SK-N-SH treated with all-trans-retinoic acid at 6 μM for 48 hours (cell line): ENCODE results near the gene LCNL1.

Experiments used
- ARNTL ChIP-seq: fragments of 450-650 bp; formaldehyde crosslinking; IDR thresholded peaks from 2 replicates; pipeline ENCODE4 v1.5.0; 2020; ENCODE audit warnings: low read depth, mild to moderate bottlenecking, moderate library complexity, borderline replicate concordance
- PATZ1 ChIP-seq: fragments of 250-450 bp; sonication (Bioruptor Pico); IDR thresholded peaks from 2 replicates; pipeline ENCODE4 v1.8.0; 2020; ENCODE audit warnings: mild to moderate bottlenecking, moderate library complexity, borderline replicate concordance
- SNAI2 ChIP-seq: fragments of 250-450 bp; sonication (Bioruptor Pico); IDR thresholded peaks from 2 replicates; pipeline ENCODE4 v1.5.0; 2020; ENCODE audit warnings: mild to moderate bottlenecking, moderate library complexity
- TCF4 ChIP-seq: fragments of 250-450 bp; sonication (Bioruptor Pico); IDR thresholded peaks from 2 replicates; pipeline ENCODE4 v1.8.0; 2021; ENCODE audit warnings: mild to moderate bottlenecking, moderate library complexity, borderline replicate concordance
- ZFP3 ChIP-seq: fragments of 250-450 bp; sonication (Bioruptor Pico); IDR thresholded peaks from 2 replicates; pipeline ENCODE4 v1.5.0; 2020; ENCODE audit warnings: mild to moderate bottlenecking, moderate library complexity
- ZNF565 ChIP-seq: fragments of 450-650 bp; formaldehyde crosslinking; conservative IDR thresholded peaks from 2 replicates; pipeline ENCODE4 v1.5.0; 2020; ENCODE audit warnings: low read depth, mild to moderate bottlenecking, moderate library complexity
- ZNF8 ChIP-seq: fragments of 450-650 bp; formaldehyde crosslinking; IDR thresholded peaks from 2 replicates; pipeline ENCODE4 v1.5.0; 2020; ENCODE audit warnings: mild to moderate bottlenecking, moderate library complexity

DNA sequence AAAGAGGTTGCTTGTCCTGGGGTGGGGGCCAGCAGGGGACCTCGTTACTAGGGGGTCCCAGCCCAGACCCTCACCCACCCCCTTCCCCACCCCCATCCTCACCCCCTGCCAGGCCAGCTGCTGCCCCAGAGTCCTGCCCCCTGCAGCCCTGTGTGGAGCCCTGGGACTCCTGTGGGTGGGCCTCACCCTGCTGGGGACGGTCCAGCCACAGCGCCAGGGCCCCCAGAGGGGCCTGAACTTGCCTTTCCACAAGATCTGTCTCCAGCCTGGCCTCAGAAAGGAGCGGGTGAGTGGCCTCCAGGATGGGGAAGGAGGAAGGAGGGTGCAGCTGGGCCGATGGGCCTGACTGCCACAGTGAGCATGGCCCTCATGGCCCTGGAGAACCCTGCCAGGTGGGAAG, 13.0 kb upstream of the LCNL1 start:
- TF ChIP-seq TCF4 (CRISPR knock-in tag) (no peak), ZNF8 (CRISPR knock-in tag) (no peak), ZFP3 (CRISPR knock-in tag) (no peak), SNAI2 (CRISPR knock-in tag) (no peak), PATZ1 (CRISPR knock-in tag) (no peak), ARNTL (CRISPR knock-in tag) (no peak), ZNF565 (CRISPR knock-in tag) (no peak)
